GM23248 (cell line): ENCODE measurements around the gene NAPG.

Experiments used
- EZH2 ChIP-seq: fragments of 200-600 bp; sonication (generic); IDR thresholded peaks from 2 replicates; pipeline ENCODE4 v1.6.1; 2018; ENCODE audit warnings: antibody characterized with exemption, mild to moderate bottlenecking; ENCODE audit not compliant: insufficient read depth, poor library complexity, severe bottlenecking
- EZH2phosphoT487 ChIP-seq: fragments of 200-600 bp; sonication (generic); IDR thresholded peaks from 2 replicates; pipeline ENCODE4 v1.6.1; 2018; ENCODE audit warnings: antibody characterized with exemption, moderate library complexity, mild to moderate bottlenecking, low read depth; ENCODE audit not compliant: insufficient read depth

DNA sequence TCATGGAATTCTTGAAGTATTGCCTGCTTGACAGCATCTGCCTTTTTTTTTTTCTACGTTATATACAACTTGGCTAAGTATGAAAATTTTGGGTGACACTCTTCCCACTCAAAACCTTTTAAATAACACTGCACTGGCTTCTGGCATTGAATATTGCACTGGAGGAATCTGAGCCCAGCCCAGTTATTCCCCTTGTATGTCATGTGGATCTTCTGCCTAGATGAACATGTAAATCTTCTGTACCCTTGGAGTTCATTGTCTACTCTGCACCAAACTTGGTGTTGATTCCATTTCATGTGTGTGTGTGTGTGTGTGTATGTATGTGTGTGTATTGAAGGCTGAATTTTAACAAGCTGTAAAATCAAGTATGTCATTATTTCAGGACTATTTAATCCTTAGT is 59.4 kb downstream of the NAPG start:
- TF ChIP-seq EZH2, result no peak
- no peak for TF ChIP-seq EZH2phosphoT487
